MCF 10A (cell line): ENCODE data around the gene C4orf46. TPM values are rescaled to one million over a fixed set of nuclear protein-coding genes. Genes with fewer than 3 reads are reported as not detected.

Experiments used
- BruUV-seq: library from RNA; stranded (reverse); fragments of 400-500 nt; replicated peaks from 2 replicates; lab custom pipeline; 2021; lab: Mats Ljungman, UMichigan
- CTCF ChIA-PET: fragments of 300-600 bp; sonication (Branson Sonifier 250); formaldehyde crosslinking; extraction: SDS; loops from one replicate; lab custom pipeline; 2021; ENCODE audit warnings: antibody characterized with exemption, inconsistent platforms; lab: Yijun Ruan, JAX
- POLR2A ChIA-PET: fragments of 300-600, 350-650 bp; sonication (Branson Sonifier 250); formaldehyde crosslinking; extraction: SDS; loops from one replicate; lab custom pipeline; 2020; ENCODE audit warnings: antibody characterized with exemption, inconsistent platforms; lab: Yijun Ruan, JAX
- DNase-seq: peaks from one replicate; pipeline ENCODE4 v3.0.0-alpha.2; 2018; ENCODE audit not compliant: unreplicated experiment
- H3K27ac Mint-ChIP-seq: one replicate; pipeline ENCODE4 v1.8.0; 2022; ENCODE audit warnings: mild to moderate bottlenecking, low read depth, mixed read lengths; ENCODE audit not compliant: unreplicated experiment
- H3K27me3 Mint-ChIP-seq: one replicate; pipeline ENCODE4 v1.8.0; 2022; ENCODE audit warnings: mixed read lengths; ENCODE audit not compliant: insufficient read depth, unreplicated experiment
- H3K36me3 Mint-ChIP-seq: one replicate; pipeline ENCODE4 v1.8.0; 2022; ENCODE audit warnings: mild to moderate bottlenecking, moderate library complexity, mixed read lengths; ENCODE audit not compliant: insufficient read depth, unreplicated experiment
- H3K4me1 Mint-ChIP-seq: one replicate; pipeline ENCODE4 v1.8.0; 2022; ENCODE audit warnings: mixed read lengths; ENCODE audit not compliant: insufficient read depth, unreplicated experiment
- H3K4me3 Mint-ChIP-seq: one replicate; pipeline ENCODE4 v1.8.0; 2022; ENCODE audit warnings: mild to moderate bottlenecking, moderate library complexity, mixed read lengths; ENCODE audit not compliant: unreplicated experiment
- H3K9me3 Mint-ChIP-seq: one replicate; pipeline ENCODE4 v1.8.0; 2022; ENCODE audit warnings: mixed read lengths; ENCODE audit not compliant: unreplicated experiment
- CTCF ChIP-seq: fragments of 200-600 bp; IDR thresholded peaks from one replicate; pipeline ENCODE4 v1.8.0; 2022; ENCODE audit warnings: antibody characterized with exemption, mild to moderate bottlenecking; ENCODE audit not compliant: unreplicated experiment
- intact Hi-C: fragments of 100-400 bp; cut with micrococcal nuclease; formaldehyde crosslinking; loops from 2 replicates; pipeline ENCODE4 v1.14.1; 2022
- total RNA-seq: library from RNA; stranded (reverse); gene quantifications from 2 replicates; pipeline ENCODE4 v1.2.3, GENCODE V29; 2022

Gene C4orf46
- total RNA-seq, 1 experiment from 2014 or later: 7.0 TPM

GRCh38 chr4:158671915-158672806 lies 474 bp upstream of the C4orf46 start, which contains the start of gene ETFDH:
TSS of gene ETFDH (plus strand) at chr4:158672296. CDS start at chr4:158672457, 161 bp downstream.
- Mint-ChIP-seq H3K36me3 (peaks cover 8% of the 10 kb centered on the region), H3K4me3 (peak within 1 kb of the TSS; percentile 95), H3K4me1 (peaks cover 8% of the 10 kb centered on the region), H3K27me3 (no peaks in the 10 kb centered on the region), H3K27ac (peak within 1 kb of the TSS; percentile 96), H3K9me3 (no peaks in the 10 kb centered on the region)
- peak; percentile 99 for DNase-seq
- TSS peak; percentile 57 for BruUV-seq
- ChIA-PET POLR2A (interaction anchor here (0.6 to 1.6 kb wide), 3 partner anchors 9 to 344 kb away, joined by 3 to 7 read pairs (median 3); no protein-coding TSS in a partner anchor), CTCF (interaction anchor here (0.6 to 0.8 kb wide), 4 partner anchors 9 to 646 kb away, joined by 3 read pairs; no protein-coding TSS in a partner anchor)
- intact Hi-C loops: loop anchor here (1.0 to 2.0 kb wide), 2 partner anchors 50 to 419 kb away; no protein-coding TSS in a partner anchor
- TF ChIP-seq CTCF: peak; percentile 25

- POLR2A ChIA-PET: interaction anchor here (0.7 to 1.2 kb wide), 4 partner anchors 72 to 357 kb away, joined by 3 read pairs; no protein-coding TSS in a partner anchor
- Mint-ChIP-seq H3K27ac (peak overlapping the region; percentile 96), H3K9me3 (no peaks in the 10 kb centered on the region), H3K36me3 (peaks cover 8% of the 10 kb centered on the region), H3K4me1 (peaks cover 8% of the 10 kb centered on the region), H3K27me3 (no peaks in the 10 kb centered on the region), H3K4me3 (peak overlapping the region; percentile 95)
- BruUV-seq: no TSS peak
- peak; percentile 82 for DNase-seq
- no peak for TF ChIP-seq CTCF
- CTCF ChIA-PET: interaction anchor here (0.6 to 0.7 kb wide), 2 partner anchors 157 to 415 kb away, joined by 3 read pairs; no protein-coding TSS in a partner anchor
- intact Hi-C loops: loop anchor here (2.0 kb wide), 1 partner anchor 418 kb away; no protein-coding TSS in a partner anchor
These were observed 567 bp downstream of the C4orf46 start for GRCh38 chr4:158670975-158671664.

- intact Hi-C loops: no loop called here
- BruUV-seq: no TSS peak
- TF ChIP-seq CTCF: no peak
- Mint-ChIP-seq H3K27ac (no peak overlapping the region), H3K4me1 (peaks cover 8% of the 10 kb centered on the region), H3K36me3 (peaks cover 8% of the 10 kb centered on the region), H3K27me3 (no peaks in the 10 kb centered on the region), H3K4me3 (no peak overlapping the region), H3K9me3 (no peaks in the 10 kb centered on the region)
- no peak for DNase-seq
- POLR2A ChIA-PET: interaction anchor here (1.2 kb wide), 1 partner anchor 9 kb away, joined by 3 read pairs; no protein-coding TSS in a partner anchor
- CTCF ChIA-PET: no interaction called here
These were observed 2.4 kb downstream of the C4orf46 start for GRCh38 chr4:158669310-158669709.
